HL-60 (cell line): ENCODE data around the gene C19orf47.
"Not testable (repeated sequence)": the region's sequence is repeated elsewhere in the genome, so short reads cannot be mapped to it uniquely, and the experiment has no call there.

Experiments
- DNase-seq, 2 experiments: peaks; one replicate each; pipeline ENCODE4 v3.0.0-alpha.2; 2010 to 2020; ENCODE audit warnings: low read depth in 1 of 2, low spot score in 1 of 2
- H3K27ac ChIP-seq: fragments of 250-450 bp; sonication (Bioruptor Pico); replicated peaks from 2 replicates; pipeline ENCODE4 v1.5.1; 2020; ENCODE audit warnings: mild to moderate bottlenecking, moderate library complexity
- H3K27me3 ChIP-seq: fragments of 250-450 bp; sonication (Bioruptor Pico); 2 replicates; pipeline ENCODE4 v1.5.1; 2021; ENCODE audit warnings: mild to moderate bottlenecking, moderate library complexity; ENCODE audit not compliant: insufficient read depth, poor library complexity, severe bottlenecking
- H3K4me3 ChIP-seq: replicated peaks from 2 replicates; pipeline ENCODE4 v1.5.1; 2011; ENCODE audit warnings: mild to moderate bottlenecking, control low read depth, low read length; ENCODE audit not compliant: insufficient read depth
- CTCF ChIP-seq: IDR thresholded peaks from one replicate; pipeline ENCODE4 v1.5.1; 2011; ENCODE audit warnings: low read length, control low read depth, inconsistent platforms; ENCODE audit not compliant: insufficient read depth
- GABPA ChIP-seq: IDR thresholded peaks from 2 replicates; pipeline ENCODE4 v1.6.1; 2012; ENCODE audit warnings: low read depth
- POLR2AphosphoS5 ChIP-seq: IDR thresholded peaks from 2 replicates; pipeline ENCODE4 v1.6.1; 2012; ENCODE audit warnings: low read depth
- REST ChIP-seq: IDR thresholded peaks from 2 replicates; pipeline ENCODE4 v1.6.1; 2012; ENCODE audit warnings: low read depth; ENCODE audit not compliant: insufficient replicate concordance
- SPI1 ChIP-seq: IDR thresholded peaks from 2 replicates; pipeline ENCODE4 v1.6.1; 2012; ENCODE audit warnings: low read depth, mild to moderate bottlenecking, borderline replicate concordance

Gene C19orf47

GRCh38 chr19:40376286-40376862 lies 28.2 kb upstream of the C19orf47 start:
- DNase-seq = peak in 1 of 2 experiments; percentile 19
- H3K27me3 ChIP-seq = no peaks in the 10 kb centered on the region
- H3K4me3 ChIP-seq = no peak overlapping the region
- TF ChIP-seq SPI1 (peak; percentile 40; the same call in 1 of the 2 replicates), GABPA (no peak)
- H3K27ac ChIP-seq = no peak overlapping the region

- no peak overlapping the region for H3K27ac ChIP-seq
- no peak for DNase-seq
- TF ChIP-seq POLR2AphosphoS5 (no peak), GABPA (no peak), CTCF (no peak), REST (no peak), SPI1 (no peak)
- no peaks in the 10 kb centered on the region for H3K27me3 ChIP-seq
- H3K4me3 ChIP-seq = no peak overlapping the region
Measured at GRCh38 chr19:40374084-40374483, 25.9 kb upstream of the C19orf47 start.

- no peak for DNase-seq
- H3K4me3 ChIP-seq = no peak overlapping the region
- TF ChIP-seq SPI1 (no peak), GABPA (no peak), REST (no peak), CTCF (no peak)
- H3K27ac ChIP-seq = no peak overlapping the region
- no peaks in the 10 kb centered on the region for H3K27me3 ChIP-seq
Measured at GRCh38 chr19:40371802-40372122, 23.6 kb upstream of the C19orf47 start.

GRCh38 chr19:40370997-40371801 lies 23.0 kb upstream of the C19orf47 start:
- TF ChIP-seq POLR2AphosphoS5 (no peak), CTCF (no peak)
- H3K27ac ChIP-seq = no peak overlapping the region
- no peak for DNase-seq

GRCh38 chr19:40370253-40370652 lies 22.1 kb upstream of the C19orf47 start:
- not testable (repeated sequence) for DNase-seq, H3K27ac ChIP-seq, H3K27me3 ChIP-seq, H3K4me3 ChIP-seq

More at GRCh38 chr19:40370997-40371801, 23.0 kb upstream of the C19orf47 start:
- no peaks in the 10 kb centered on the region for H3K27me3 ChIP-seq
- H3K4me3 ChIP-seq = no peak overlapping the region
